Skeletal muscle tissue (tissue), 4 donors: ENCODE results near the gene NCR3LG1. TPM values are rescaled to one million over a fixed set of nuclear protein-coding genes. Genes with fewer than 3 reads are reported as not detected.
A peak's percentile ranks its signal among the peaks of the same experiment; 100 is the strongest.

Experiments
- H3K27ac ChIP-seq: one replicate; pipeline ENCODE4 v1.7.0; 2013; ENCODE audit warnings: mild to moderate bottlenecking, low read depth, low read length, inconsistent platforms
- H3K27me3 ChIP-seq, 3 donors: one replicate each; pipeline ENCODE4 v1.7.0; 2013; ENCODE audit warnings: low read length in 3 of 3; ENCODE audit not compliant: control insufficient read depth in 3 of 3, insufficient read depth in 3 of 3
- H3K36me3 ChIP-seq, 3 donors: one replicate each; pipeline ENCODE4 v1.7.0; 2013; ENCODE audit warnings: low read length in 3 of 3; ENCODE audit not compliant: control insufficient read depth in 3 of 3, insufficient read depth in 3 of 3
- H3K4me1 ChIP-seq, 3 donors: one replicate each; pipeline ENCODE4 v1.7.0; 2013; ENCODE audit warnings: low read length in 3 of 3, mild to moderate bottlenecking in 3 of 3; ENCODE audit not compliant: control insufficient read depth in 3 of 3, insufficient read depth in 3 of 3
- H3K4me3 ChIP-seq, 3 donors: one replicate each; pipeline ENCODE4 v1.7.0; 2013; ENCODE audit warnings: low read length in 3 of 3
- H3K9ac ChIP-seq, 3 donors: one replicate each; pipeline ENCODE4 v1.7.0; 2013; ENCODE audit warnings: low read length in 3 of 3, mild to moderate bottlenecking in 3 of 3, moderate library complexity in 2 of 3, low read depth in 1 of 3
- H3K9me3 ChIP-seq, 3 donors: one replicate each; pipeline ENCODE4 v1.7.0; 2013; ENCODE audit warnings: low read length in 3 of 3; ENCODE audit not compliant: control insufficient read depth in 3 of 3
- total RNA-seq: library from RNA; depleted of rRNA; stranded (reverse); fragments of >200 nt; gene quantifications from one replicate; pipeline ENCODE4 v1.2.3, GENCODE V29; 2014
- donor health status: Osteomylitis.

NCR3LG1 gene
- total RNA-seq, 1 donor from 2014 or later = 0.52 TPM

DNA sequence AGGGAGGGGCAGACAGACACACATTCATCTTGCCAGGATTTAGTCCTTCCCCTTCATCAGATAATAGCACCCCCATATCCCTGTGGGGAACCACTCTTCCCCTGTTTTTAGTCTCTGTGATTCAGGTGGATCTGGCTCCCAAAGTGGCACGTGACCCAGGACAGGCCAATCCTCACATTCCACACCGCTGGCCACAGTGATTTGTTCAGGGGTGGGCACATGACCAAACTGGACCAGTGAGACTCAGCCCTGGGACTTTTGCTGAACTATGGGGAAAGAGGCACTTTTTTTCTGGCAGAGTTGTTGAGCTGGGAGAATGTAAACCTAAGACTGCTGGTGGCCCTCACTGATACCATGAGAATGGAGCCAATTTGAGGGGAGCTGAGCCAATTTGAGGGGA, 56.0 kb downstream of the NCR3LG1 start:
- Histone ChIP-seq H3K27ac (peak overlapping the region; percentile 91), H3K9me3 (no peaks in the 10 kb centered on the region), H3K4me1 (peaks cover 19 to 39% (median 32%) of the 10 kb centered on the region in 3 donors), H3K36me3 (no peaks in the 10 kb centered on the region), H3K9ac (no peak overlapping the region), H3K4me3 (no peak overlapping the region), H3K27me3 (no peaks in the 10 kb centered on the region)

GRCh38 chr11:17408026-17408425, 56.4 kb downstream of the NCR3LG1 start:
- Histone ChIP-seq H3K27me3 (no peaks in the 10 kb centered on the region), H3K27ac (no peak overlapping the region), H3K36me3 (no peaks in the 10 kb centered on the region), H3K4me1 (peaks cover 19 to 35% (median 31%) of the 10 kb centered on the region in 3 donors), H3K9ac (no peak overlapping the region), H3K9me3 (no peaks in the 10 kb centered on the region), H3K4me3 (no peak overlapping the region)

GRCh38 chr11:17408641-17409040, 57.0 kb downstream of the NCR3LG1 start:
- Histone ChIP-seq H3K27ac (no peak overlapping the region), H3K36me3 (no peaks in the 10 kb centered on the region), H3K27me3 (no peaks in the 10 kb centered on the region), H3K9ac (no peak overlapping the region), H3K9me3 (no peaks in the 10 kb centered on the region), H3K4me3 (no peak overlapping the region), H3K4me1 (peaks cover 19 to 39% (median 32%) of the 10 kb centered on the region in 3 donors)

- Histone ChIP-seq H3K36me3 (no peaks in the 10 kb centered on the region), H3K9ac (no peak overlapping the region), H3K9me3 (no peaks in the 10 kb centered on the region), H3K4me1 (peaks cover 17 to 36% (median 26%) of the 10 kb centered on the region in 3 donors), H3K4me3 (no peak overlapping the region), H3K27ac (no peak overlapping the region), H3K27me3 (no peaks in the 10 kb centered on the region)
These were observed 59.2 kb downstream of the NCR3LG1 start for GRCh38 chr11:17410606-17411379.

GRCh38 chr11:17411418-17411817, 59.8 kb downstream of the NCR3LG1 start:
- Histone ChIP-seq H3K4me1 (peaks cover 16 to 36% (median 26%) of the 10 kb centered on the region in 3 donors), H3K4me3 (no peak overlapping the region), H3K9ac (no peak overlapping the region), H3K9me3 (no peaks in the 10 kb centered on the region), H3K36me3 (no peaks in the 10 kb centered on the region), H3K27me3 (no peaks in the 10 kb centered on the region), H3K27ac (no peak overlapping the region)

DNA sequence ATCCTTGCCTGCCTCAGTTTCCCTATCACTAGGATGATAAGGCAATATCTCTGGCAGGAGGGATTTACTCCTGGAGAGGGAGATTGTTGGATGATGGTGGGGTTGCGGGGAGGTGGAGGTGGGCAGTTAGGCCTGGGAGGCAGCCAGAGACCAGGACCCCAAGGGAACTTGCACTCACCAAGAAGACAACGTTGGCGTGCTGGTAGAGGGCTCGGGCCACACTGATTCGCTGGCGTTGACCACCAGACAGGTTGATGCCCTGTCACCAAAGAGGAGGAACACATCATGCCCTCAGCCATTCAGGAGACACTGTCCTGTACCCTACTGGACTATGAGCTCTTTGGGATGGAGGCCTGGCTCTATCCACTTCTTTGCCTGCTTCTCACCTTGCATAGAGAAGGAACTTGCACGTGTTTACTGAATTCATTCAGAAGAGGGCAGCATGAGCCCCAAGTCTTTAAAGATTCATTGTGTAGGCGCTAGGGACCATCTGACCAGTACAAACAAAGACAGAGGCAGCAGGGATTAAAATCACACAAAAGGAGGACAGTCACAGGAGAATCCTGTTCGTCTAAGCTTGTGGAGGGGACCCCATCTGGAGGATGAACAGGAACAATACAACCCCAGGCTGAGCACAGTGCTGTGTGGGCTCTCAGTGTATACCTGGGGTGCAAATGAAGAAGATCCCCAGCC, 61.0 kb downstream of the NCR3LG1 start:
- H3K27me3 ChIP-seq = no peaks in the 10 kb centered on the region
- no peak overlapping the region for H3K9ac ChIP-seq
- no peak overlapping the region for H3K27ac ChIP-seq
- H3K36me3 ChIP-seq = no peaks in the 10 kb centered on the region
- H3K4me1 ChIP-seq = peaks cover 19 to 39% (median 27%) of the 10 kb centered on the region in 3 donors
- H3K9me3 ChIP-seq = no peaks in the 10 kb centered on the region
- H3K4me3 ChIP-seq = no peak overlapping the region

- no peaks in the 10 kb centered on the region for H3K9me3 ChIP-seq
- H3K9ac ChIP-seq = no peak overlapping the region
- H3K4me1 ChIP-seq = peaks cover 19 to 39% (median 34%) of the 10 kb centered on the region in 3 donors
- no peaks in the 10 kb centered on the region for H3K36me3 ChIP-seq
- H3K27ac ChIP-seq = no peak overlapping the region
- no peaks in the 10 kb centered on the region for H3K27me3 ChIP-seq
- no peak overlapping the region for H3K4me3 ChIP-seq
These were observed 62.1 kb downstream of the NCR3LG1 start for GRCh38 chr11:17413414-17414316.

GRCh38 chr11:17414317-17414737, 62.7 kb downstream of the NCR3LG1 start:
- Histone ChIP-seq H3K27me3 (no peaks in the 10 kb centered on the region), H3K36me3 (no peaks in the 10 kb centered on the region), H3K4me1 (peaks cover 19 to 39% (median 34%) of the 10 kb centered on the region in 3 donors), H3K4me3 (no peak overlapping the region), H3K9me3 (no peaks in the 10 kb centered on the region), H3K9ac (no peak overlapping the region), H3K27ac (no peak overlapping the region)

GRCh38 chr11:17414992-17415391, 63.4 kb downstream of the NCR3LG1 start:
- H3K9me3 ChIP-seq = no peaks in the 10 kb centered on the region
- peaks cover 19 to 39% (median 34%) of the 10 kb centered on the region in 3 donors for H3K4me1 ChIP-seq
- H3K27ac ChIP-seq = peak overlapping the region; percentile 97
- H3K4me3 ChIP-seq = no peak overlapping the region
- no peaks in the 10 kb centered on the region for H3K36me3 ChIP-seq
- H3K9ac ChIP-seq = peak overlapping the region in 1 of 3 donors; percentile 64
- H3K27me3 ChIP-seq = no peaks in the 10 kb centered on the region
